Measurements from ENCODE around the gene KLHL29.

The KLHL29 gene

DNA sequence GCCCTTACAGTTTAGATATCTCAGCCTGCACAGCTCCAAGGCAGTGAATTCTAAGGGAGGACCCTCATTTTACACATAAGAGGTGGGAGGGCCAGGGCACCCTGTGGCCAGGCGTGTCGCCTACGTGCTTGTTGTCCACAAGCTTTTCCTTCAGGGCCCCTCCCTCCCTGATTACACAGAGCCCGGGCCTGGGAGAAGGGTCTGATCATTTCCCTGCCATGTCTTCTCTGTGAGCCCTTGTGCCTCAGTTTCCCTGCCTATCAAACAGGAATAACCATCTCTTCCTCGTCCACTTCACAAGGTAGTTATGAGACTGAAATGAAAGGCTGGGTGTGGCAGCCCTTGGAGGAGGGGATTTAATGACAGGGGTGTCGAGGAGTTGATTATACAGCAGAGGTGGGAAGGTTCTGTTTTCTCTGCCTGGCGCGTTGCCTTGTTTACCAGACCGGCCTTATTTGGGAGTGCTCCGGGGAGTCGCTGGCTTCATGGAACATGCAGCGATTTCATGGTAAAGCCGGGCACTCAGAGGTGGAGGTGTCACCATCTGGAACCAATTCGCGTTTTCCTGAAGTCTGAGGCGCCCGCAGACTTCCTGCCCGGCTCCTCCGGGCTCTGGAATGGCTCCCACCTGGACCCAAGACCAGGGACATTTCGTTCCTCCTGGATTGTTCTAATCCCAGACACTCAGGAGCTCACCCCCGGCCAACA is 208.9 kb downstream of the KLHL29 start:
- no peak for DNase-seq (ENCODE audit: low read depth in 3 of 3)

DNA sequence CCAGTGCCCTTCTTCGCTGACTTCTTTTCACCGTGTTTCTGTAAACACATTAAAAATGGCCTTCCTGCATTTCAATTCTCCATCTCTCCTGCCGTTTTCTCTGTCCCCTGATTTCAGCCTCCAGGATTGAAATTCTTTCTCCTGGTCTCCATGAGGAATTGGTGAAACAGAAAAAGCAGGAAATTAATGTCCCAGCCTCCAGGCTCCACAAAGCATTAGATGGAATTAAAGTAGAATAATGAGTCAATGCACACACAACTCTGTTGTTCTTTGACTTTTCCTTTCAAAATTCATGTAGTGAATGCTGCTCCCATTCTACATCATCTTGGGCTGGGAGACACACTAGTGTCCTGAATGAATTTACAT is 209.5 kb downstream of the KLHL29 start:
- DNase-seq (ENCODE audit: low read depth in 3 of 3), result no peak

GRCh38 chr2:23595021-23595420 is 210.0 kb downstream of the KLHL29 start:
- no peak for DNase-seq (ENCODE audit: low read depth in 3 of 3)

DNA sequence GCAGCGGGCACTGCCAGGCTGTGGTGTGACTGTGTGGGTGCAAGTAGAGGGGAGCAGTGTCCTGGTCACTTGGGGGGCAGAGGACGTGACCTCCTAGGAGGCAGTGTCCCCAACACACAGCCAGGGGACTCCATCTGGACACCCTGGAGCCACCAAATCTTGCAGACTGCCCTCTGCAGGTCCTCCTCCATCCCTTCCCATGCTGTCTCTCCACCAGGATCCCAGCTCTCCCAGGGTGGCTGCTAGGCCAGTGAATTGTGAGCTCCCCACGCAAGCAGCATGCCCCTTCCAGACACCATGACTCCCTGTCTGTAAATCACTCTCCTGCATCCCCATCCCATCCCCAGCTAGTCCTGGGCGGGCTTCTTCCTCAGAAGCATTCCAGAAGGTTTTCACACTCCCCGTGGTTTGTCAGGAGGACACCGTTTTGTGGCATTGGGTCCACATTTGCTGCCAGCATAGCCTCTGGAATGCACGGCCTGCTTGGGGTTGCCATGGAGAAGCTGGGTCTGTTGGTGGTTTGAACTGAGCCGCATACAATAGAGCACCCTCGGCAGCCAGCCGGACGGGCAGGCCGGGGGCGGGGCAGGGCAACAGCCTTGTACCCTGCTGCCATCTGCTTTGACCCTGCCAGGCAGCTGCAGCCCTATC is 210.7 kb downstream of the KLHL29 start:
- DNase-seq (ENCODE audit: low read depth in 3 of 3), result no peak

GRCh38 chr2:23596316-23596885 is 211.4 kb downstream of the KLHL29 start:
- DNase-seq (ENCODE audit: low read depth in 3 of 3), result no peak

GRCh38 chr2:23597687-23598086 is 212.7 kb downstream of the KLHL29 start:
- no peak for DNase-seq (ENCODE audit: low read depth in 3 of 3)

DNA sequence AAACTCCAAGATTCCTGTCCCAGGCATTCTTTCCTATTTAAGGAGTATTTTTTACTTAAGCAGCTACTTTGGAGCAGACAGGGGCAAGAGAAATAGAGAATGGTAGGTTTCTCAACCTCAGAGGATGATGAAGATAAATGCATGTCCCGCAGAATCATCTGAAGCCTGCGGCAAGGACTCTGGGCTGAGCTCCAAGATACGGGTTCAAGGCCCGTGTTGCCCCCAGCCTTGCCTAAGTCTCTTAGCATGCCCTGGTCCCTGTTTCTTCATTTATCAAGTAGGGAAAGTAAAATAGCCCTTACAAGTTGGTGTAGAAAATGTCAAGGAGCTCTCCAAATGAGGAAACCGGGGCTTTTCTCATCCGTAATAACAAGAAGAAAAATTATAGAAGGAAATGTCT is 214.0 kb downstream of the KLHL29 start:
- DNase-seq (ENCODE audit: low read depth in 3 of 3), result no peak

GRCh38 chr2:23599667-23600066 is 214.7 kb downstream of the KLHL29 start:
- DNase-seq (ENCODE audit: low read depth in 3 of 3), result no peak

DNA sequence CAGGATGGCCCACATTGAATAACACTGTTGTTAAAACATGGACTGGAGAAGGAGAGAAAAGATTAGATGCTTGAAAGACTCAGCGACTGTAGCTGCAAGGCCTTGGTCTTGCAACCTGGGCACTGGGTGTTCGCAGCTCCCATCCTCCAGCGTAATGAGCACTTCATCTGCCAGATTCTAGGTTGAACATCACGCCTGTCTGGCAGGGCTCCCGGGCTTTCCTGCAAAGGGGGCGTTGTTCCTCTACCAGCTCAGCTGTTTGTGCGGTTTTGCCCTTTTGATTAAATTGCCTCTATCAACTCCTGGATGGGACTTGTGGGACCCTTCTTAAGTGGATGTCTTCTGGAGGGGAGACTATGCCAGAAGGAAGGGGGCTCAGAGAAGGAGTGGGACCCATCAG is 215.4 kb downstream of the KLHL29 start:
- DNase-seq (ENCODE audit: low read depth in 3 of 3), result no peak

DNA sequence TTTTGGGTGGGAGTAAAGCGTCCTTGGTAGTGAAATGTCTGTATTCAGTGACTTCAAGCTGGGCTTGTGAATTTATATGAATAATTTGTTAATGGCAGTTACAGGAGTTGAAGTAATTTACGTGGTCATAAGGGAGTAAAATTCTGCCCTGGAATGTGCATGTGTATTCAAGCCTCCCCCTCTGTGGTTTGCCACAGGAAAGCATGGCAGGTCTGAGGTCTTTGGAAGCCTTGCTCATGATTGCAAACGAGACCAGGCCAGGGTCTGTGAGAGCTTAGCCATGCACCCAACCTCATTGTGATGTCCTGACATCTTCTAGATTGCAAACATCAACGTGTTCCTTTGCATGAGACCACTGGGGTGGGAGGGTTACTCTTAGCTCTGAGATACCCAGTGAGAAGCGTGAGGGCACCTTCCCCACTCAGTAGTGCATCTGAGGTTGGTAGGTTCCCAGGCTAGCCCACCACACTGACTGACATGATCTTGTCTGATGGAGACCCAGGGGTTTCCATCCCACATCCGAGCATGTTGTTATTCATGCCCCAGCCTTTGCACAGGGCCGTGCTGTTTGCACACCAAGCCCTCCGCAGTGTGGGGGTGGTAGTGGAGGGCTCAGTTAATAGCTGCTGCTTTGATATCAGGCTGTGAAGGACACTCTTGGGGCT is 216.5 kb downstream of the KLHL29 start:
- no peak for DNase-seq (ENCODE audit: low read depth in 3 of 3)

- no peak for DNase-seq (ENCODE audit: low read depth in 3 of 3)
These were observed 217.1 kb downstream of the KLHL29 start for GRCh38 chr2:23602116-23602515.

GRCh38 chr2:23603156-23603555 is 218.2 kb downstream of the KLHL29 start:
- DNase-seq (ENCODE audit: low read depth in 3 of 3), result no peak

GRCh38 chr2:23603581-23603980 is 218.6 kb downstream of the KLHL29 start:
- no peak for DNase-seq (ENCODE audit: low read depth in 3 of 3)

GRCh38 chr2:23604731-23605130 is 219.8 kb downstream of the KLHL29 start:
- DNase-seq (ENCODE audit: low read depth in 3 of 3), result no peak

- DNase-seq (ENCODE audit: low read depth in 3 of 3), result no peak
These were observed 220.3 kb downstream of the KLHL29 start for GRCh38 chr2:23605236-23605635.

DNA sequence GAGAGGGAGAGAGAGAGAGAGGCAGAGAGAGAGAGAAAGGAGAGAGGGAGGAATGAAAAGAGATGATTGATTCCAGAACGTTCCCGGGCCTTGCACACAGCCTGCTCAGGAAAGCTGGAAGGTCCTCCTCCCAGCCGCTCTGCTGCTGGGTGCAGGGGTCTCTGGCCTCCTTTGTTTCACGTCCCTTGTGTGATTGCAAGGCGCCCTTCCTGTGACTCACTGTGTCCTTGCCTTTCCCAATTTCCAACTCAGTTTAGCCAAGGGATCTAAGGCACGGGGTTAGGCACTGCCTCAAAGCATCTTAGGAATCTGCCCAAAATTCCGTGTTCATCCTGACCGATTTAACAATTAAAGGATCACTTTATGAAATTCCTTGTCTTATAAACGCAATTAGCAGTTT is 221.2 kb downstream of the KLHL29 start:
- DNase-seq (ENCODE audit: low read depth in 3 of 3), result no peak

DNA sequence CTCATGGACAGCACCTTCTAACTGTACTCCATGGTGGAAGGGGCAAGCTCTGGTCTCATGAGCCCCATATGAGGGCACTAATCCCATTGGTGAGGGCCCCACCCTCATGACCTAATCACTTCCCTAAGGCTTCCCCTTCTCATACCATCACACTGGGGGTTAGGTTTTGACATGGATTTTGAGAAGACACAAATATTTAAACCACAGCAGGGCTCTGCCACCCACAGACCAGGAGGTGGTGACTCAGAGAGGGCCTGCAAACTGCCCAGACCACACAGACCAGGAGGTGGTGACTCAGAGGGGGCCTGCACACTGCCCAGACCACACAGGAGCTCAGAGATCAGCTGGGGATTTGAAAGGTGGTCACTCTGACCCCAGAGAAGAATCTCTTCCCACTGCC is 222.0 kb downstream of the KLHL29 start:
- DNase-seq (ENCODE audit: low read depth in 3 of 3), result no peak

GRCh38 chr2:23607925-23608324 is 222.9 kb downstream of the KLHL29 start:
- no peak for DNase-seq (ENCODE audit: low read depth in 3 of 3)

GRCh38 chr2:23609254-23609653 is 224.3 kb downstream of the KLHL29 start:
- no peak for DNase-seq (ENCODE audit: low read depth in 3 of 3)

- no peak for DNase-seq (ENCODE audit: low read depth in 3 of 3)
These were observed 226.9 kb downstream of the KLHL29 start for GRCh38 chr2:23611839-23612238.

GRCh38 chr2:23614701-23615100 is 229.7 kb downstream of the KLHL29 start:
- DNase-seq (ENCODE audit: low read depth in 3 of 3), result no peak

- no peak for DNase-seq (ENCODE audit: low read depth in 3 of 3)
These were observed 230.4 kb downstream of the KLHL29 start for GRCh38 chr2:23615216-23616020.
